Stimulated activated CD4-positive, alpha-beta T cell treated with anti-CD3 and anti-CD28 coated beads, Interleukin-1b, Interleukin-23, amount 100 ng/mL, for 1 hour (primary cell): Measurements from ENCODE around the gene TACC2.

Experiments
- DNase-seq, 2 donors: peaks; one replicate each; pipeline ENCODE4 v3.0.0-alpha.2; 2020; ENCODE audit warnings: low read depth in 2 of 2

The TACC2 gene

DNA sequence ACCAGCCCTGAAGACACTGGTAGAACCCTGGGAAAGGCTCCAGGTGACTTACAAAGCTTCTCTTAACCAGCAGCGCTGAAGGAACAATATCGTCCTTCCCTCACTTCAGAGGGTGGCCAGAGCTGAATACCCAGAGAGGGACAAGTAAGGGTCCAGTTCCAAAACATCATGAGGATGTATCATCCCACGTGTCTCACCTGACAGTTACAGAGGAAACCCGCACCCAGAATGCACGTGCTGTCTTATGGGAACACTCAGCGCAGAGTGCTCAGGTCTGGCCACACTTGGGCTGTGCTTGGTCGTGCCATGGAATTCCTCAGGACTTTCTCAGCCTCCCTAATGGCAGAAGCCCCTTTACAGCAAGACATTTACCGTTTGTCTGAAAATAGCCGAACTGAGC is 235.2 kb downstream of the TACC2 start:
- DNase-seq = no peak

DNA sequence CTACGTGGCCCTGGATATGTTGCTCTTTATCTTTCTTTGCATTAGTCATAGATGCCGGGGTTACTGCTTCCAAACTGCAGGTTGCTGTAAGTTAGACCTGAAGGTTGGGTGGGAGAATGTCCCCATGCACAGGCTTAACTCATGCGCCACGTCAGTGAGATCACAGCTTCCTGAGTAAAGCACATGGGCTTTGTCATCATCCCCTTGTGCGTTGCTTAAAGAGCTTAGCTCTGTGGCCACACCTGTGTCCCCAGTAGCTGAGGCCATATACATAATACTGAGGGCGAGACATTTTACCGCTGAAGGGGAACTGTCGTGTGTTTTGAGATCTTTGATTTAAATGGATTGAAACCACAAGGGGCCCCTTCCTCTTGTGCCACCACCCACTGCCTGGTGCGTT is 236.4 kb downstream of the TACC2 start:
- no peak for DNase-seq

DNA sequence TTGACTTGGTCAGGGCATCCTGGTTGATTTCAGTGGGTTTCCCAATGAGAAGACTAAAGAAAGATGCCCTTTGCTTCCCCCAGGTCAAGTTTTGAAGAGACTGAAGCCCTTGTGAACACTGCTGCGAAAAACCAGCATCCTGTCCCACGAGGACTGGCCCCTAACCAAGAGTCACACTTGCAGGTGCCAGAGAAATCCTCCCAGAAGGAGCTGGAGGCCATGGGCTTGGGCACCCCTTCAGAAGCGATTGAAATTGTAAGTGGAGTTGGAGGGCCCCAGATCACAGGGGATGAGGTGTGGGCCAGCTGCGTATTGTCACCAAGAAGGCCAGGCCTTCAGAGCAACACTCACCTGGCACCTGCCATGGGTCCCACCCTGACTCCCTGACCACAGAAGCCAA is 238.8 kb downstream of the TACC2 start:
- no peak for DNase-seq

DNA sequence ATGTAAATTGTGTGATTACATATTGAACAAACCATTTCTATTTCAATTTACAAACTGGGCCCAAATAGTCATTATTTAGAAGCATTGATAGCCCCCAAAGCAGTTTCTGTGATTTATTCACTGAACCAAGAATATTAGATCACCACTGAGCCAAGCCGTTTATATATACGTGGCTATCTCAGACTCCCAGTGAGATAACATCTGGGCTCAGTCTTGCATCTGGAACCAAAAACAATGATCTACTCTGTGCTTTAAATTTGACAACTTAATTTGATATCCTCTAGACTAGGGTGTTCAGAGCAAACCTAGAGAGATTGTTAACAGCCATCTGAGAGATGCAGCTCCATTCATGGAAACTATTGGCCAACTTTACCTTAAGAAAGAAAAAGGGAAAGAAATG is 240.7 kb downstream of the TACC2 start:
- no peak for DNase-seq

DNA sequence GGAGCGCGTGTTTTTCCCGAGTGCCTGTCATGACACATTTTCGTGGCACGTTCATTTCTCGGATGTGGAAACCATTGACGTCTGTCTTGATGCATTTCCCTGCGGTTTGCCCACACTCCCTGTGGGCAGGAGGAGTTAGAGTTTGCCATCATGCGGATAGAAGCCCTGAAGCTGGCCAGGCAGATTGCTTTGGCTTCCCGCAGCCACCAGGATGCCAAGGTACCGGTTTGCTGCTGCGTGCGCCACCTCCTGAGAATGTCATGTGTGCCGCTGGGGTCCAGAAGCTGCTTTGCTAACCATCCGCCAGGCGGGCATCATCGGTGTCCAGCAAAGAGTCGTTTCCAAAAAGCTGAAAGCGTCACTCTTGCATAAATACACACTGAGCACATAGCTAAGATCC is 241.3 kb downstream of the TACC2 start:
- DNase-seq = no peak

DNA sequence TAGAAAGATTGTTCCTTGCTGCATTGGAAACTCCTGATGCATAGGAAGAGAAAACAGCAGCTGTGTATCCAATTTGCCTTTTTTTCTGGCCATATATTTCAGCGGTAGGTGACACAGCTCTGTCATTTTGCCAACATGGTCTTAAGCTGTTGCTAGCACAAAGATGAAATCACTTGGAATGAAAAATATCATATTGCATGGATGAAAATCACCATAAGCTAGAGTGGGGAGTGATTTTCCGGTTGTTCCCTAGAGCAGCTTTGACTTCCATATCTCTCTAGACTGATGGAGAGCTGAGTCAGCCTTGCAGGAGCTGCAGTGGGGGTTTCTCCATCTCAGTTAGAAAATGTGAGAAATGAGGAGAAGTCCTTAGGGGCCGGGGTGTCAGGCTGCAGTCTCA is 243.8 kb downstream of the TACC2 start:
- no peak for DNase-seq

DNA sequence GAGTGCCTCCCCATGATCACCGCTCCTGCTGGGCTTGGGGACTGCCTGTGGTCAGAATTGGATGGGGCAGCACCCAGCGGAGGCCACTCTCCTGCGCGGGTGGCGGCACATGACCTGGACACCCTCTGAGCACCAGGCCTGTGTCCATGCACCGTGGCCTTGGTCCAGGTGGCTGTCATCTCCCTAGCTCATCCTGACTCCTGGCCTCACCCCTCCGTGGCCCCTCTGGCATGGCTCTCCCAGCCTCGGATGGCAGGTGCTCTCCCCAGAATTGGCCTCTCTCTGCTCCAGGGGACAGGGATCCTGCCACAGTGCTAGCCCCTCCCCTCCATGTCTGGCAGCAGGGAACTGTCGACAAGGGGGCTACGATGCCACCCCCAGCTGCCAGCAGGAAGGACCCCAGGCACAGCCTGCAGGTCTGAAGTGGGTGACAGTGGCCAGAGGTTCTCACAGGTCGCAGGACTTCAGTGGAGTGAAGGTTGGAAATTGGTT is 244.9 kb downstream of the TACC2 start:
- no peak for DNase-seq

DNA sequence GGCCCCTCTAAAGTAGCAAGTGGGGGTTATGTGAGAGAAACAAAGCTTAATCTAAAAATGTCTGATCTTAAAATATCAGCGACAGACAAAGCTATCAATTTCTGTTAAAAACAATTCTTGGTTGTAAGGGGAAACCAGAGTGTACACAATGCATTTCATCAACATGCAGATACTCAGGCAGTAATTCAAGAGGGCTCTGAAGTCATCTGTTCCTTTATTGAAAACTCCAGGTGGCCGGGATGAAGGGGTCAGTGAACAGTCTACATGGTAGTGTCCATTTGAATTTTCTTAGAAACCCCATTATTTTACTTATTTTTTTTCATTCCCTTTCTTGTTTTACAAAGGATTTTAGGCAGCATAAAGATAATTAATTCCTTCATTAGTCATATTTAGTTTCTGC is 245.5 kb downstream of the TACC2 start:
- DNase-seq = no peak

DNA sequence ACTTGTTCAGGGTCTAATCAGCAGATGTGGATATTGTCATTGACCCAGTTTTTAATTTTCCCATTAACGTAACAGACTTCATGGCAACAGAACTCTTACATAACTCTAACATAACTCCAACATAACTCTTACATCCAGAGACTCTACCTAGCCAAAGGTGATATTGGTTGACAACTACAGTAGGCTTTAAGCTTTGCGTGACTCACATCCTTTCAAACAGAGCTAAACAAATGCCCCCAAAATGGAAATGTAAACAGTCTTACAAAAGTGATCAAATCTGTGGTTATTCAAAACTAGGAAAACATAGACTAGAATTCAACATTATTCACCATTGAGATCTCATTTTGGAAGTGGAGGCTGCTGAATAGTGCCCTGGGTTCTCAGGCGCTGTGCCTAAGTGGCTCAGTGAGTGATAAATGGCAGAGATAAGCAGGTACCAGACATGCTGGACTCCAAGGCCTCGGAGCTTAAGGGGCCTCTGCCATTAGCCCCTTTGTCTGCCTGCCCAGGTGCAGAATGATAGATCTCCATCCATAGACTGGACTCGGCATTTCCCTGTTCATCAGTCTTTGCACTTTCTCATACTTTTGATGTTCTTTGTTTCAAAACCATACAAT is 247.8 kb downstream of the TACC2 start:
- no peak for DNase-seq

DNA sequence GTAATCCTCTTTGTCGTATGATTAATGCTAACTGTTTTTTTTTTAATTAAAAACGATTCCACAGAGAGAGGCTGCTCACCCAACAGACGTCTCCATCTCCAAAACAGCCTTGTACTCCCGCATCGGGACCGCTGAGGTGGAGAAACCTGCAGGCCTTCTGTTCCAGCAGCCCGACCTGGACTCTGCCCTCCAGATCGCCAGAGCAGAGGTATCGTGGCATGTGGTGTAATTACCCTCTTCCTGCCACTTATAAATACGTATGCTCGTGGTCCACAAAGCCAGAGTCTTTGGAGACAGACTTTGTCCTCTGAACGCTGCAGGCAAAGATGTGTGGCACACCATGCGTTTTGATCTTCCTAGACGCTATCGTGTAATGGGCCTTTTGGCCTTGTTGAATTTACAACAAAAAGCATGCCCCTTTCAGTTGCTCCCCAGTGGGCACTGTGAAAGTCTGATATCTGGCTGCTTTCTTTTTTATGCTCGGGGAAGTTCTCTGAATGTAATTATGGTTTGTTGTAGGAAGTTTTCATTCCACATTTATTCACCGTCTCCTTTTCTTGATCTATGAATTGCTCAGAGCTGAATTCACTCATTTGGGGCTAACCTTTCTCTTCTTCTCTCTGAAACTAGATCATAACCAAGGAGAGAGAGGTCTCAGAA is 248.5 kb downstream of the TACC2 start:
- no peak for DNase-seq

DNA sequence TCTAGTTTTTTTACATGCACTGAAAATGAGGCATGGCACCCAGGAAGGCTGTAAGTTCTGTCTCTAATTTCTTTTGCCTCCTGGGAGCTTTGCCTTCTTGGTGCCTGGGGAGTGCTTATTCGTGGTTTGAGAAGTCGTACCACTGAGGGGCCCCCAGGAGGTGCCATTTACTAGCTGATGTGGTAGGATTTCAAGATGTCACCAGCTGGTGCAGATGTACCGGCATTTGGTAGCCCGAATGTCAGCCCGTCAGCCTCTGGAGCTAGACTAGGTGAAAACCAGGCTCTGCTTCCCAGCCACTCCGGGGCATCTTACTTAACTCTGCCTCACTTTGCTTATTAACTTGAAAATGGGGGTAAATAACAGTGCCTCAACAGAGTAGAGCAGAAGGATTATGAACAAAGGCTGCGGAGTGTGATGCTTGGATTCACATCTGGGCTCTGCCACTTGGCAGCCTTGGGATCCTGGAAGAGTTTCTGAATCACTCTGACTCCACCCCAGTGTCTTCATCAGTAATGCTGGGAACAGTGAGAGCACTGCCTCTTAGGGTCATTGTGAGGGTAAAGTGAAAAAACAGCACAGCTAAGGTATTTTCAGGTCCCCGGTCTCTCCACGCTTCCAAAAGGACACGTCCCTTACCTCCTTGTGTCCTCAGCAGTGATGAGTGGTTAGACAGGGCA is 250.8 kb downstream of the TACC2 start:
- no peak for DNase-seq

DNA sequence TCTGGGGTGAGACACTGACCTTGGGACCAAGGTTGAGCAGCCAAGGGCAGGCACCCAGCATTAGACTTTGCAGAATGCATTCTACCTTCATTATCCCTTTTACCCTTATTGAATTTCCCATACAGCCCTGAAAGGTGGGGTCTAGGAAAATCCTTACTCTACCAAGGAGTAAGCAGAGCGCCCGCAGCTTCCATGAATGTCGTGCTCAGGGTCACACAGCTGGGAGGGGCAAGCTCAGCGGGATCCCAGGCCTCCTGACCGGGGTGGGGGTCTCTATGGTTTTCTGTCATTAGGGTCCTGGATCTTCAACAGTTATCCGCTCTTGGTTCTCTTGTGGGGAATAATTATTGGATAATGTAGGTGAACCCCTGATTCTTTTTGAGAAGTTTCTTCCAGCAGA is 251.4 kb downstream of the TACC2 start:
- DNase-seq = no peak

DNA sequence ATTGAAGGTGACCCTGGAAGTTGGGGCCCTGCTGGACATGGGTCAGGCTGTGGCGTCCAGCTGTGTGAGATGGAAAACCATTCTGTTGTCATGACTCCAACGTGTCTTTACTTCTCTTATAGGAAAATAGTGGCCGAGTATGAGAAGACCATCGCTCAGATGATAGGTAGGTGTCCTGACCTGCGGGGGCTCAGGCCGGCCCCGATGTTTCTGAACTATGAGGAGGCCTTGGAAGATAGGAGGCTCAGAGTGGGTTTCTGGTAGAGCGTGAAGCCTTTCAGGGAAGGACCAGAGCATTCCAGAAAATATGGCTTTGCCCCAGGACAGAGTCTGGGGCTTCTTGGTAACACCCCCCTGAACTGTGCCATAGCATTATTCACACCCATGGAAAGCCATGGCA is 252.9 kb downstream of the TACC2 start:
- DNase-seq = no peak

DNA sequence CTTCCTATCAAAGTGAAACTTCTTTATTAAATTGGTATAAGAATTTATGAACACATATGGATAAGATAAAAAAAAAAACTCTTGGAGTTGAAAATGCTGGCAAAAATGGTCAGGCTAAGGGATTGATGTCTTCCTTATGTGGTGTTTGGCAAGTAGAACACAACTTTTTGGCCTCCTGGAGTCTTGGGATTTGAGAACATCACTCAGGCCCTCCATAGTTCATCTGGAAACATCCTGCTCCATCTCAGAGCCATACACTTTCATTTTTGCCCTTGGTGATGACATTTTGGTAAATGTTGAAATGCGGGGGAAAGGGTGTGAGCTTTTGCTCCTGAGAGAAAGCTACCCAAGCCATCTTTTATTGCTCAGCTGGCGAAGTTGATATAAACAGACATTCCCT is 254.6 kb downstream of the TACC2 start:
- no peak for DNase-seq

DNA sequence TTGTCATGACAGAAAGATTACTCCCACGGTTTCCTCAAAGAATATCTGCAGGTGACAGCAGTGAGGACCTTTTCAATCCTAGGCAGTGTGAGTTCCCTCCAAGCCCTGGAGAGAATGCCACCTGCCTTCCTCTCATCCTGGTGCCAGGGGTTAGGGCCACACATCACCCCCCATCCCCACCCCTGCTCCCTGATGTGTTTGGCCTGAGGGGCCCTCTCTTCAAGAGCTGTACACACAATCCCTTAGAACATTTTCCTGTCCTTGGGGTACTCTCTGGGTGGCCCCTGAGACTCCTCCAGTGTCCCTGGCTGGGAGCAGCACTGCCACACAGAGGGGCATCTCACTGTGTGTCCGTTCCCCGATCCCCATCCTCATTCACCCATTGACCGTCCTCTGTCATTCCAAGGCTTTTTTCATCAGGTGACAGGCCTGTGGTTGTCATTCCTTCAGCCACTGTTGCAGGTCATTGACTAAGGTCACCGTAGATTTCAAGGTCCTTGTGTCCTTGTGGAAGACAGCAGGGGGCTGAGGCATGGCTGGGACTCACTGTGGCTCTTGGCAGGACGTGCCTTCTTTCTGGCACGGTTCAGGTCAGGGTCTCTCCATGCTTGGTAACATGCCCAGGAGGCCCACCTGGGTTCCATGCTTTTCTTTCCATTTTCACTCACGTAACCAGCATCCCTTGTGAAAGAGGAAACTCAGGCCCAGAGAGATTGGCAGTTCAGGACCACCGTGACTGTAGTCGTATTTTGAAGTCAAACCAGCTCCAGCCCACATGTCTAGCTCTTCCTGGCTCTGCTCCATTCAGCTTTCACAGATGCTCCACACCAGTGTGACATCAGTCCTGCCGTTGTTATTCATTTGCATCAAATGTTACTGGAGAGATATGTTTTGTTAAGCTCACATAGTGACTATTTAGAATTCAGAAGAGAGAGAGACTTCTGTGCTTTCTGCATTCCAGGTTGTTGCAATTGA is 255.3 kb downstream of the TACC2 start:
- no peak for DNase-seq

DNA sequence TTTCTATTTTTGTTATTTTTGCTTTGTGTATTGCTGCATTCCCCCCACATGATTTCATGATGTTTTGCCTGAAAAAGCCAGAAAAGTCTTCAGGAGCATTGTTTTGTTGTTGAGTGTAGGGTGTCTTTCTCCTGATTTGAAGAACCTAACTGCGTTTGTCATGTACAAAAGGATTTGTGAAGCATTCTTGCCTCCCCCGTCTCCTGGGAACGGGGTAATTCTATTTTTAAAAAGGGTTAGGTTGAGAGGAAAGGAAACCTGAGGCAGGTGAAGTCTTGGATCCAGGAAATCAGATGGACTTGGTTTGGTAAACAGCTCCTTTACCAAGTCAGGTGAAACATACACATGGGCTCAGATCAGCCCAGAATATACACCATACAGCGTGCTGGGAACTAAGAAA is 256.2 kb downstream of the TACC2 start:
- no peak for DNase-seq

DNA sequence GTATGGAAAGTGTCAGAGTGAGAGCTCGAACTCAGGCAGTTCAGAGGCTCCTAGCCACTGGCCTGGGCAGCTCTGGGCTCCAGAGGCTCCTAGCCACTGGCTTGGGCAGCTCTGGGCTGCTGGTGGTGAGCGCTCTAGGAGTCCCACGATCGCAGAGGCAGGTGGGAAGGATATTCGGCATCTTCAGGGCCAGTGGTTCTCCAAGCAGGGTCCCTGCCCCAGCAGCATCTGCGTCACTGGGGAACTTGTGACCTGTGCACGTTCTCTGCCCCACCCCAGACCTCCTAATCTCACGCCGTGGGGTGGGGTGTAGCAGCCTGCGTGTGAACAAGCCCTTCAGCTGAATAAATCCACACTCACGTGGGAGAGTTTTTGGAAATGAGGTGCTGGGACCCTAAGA is 256.9 kb downstream of the TACC2 start:
- no peak for DNase-seq

DNA sequence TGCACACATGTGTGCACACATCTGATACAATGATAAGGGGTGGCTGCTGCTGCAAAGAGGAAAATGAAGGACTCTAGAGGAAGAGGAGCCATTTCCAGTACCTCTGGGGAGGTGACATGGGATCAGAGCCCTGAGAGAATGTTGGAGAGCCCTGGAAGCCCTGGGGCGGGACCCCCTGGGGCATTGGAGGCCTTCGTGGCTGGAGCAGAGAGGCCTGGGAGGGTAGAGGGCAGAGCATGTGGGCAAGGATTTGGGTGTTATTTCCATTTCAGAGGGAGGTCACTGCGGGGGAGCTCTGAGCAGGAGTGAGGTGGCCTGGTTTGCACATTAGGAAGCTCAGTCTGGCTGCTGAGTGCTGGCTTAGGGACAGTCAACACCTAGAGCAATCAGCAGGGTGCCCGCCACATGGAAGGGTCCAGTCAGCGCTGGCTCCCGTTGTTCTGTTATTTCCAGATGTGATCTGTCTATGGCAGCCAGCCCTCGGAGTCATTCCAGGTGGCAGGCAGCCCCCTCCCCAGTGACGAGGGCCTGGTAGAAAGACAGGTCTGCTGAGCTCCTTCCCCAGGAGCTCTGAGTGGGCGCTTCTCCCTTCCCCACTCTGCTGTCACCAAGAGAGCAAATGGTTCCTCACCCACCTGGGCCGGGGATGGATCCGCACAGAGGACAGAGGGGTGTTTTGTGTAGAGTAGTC is 258.0 kb downstream of the TACC2 start:
- DNase-seq = no peak

DNA sequence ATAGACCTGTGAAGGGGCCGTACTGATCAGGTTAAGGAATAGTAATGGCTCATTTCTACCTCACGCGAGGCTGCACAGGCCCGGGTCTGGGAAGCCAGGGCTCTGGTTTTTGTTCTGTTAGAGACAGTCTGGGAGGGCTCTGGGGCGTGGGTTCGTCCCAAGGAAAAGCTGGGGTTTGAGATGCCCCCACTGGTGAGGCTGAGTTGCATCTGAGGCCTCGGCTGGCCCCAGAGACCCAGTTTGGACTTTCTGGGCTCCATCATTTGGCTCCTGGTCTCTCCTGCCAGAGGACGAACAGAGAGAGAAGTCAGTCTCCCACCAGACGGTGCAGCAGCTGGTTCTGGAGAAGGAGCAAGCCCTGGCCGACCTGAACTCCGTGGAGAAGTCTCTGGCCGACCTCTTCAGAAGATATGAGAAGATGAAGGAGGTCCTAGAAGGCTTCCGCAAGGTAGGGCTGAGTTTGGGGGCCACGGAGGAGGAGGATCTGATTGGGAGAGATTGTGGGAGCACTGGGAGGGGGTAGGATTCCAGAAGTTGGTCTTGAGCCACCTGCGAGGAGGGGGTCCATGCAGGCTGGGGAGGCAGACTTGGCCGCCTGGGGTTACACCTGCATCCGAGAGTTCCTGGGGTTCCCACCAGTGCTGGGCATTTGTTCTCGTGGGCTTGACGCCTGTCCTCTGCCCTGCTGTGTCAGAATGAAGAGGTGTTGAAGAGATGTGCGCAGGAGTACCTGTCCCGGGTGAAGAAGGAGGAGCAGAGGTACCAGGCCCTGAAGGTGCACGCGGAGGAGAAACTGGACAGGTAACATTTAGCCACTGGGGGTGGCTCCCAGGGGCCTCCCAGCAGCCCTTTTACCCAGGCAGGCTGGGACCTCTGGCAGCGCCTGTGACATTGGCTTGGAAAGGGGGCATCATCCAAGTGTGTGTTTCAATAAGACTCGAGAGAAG is 259.7 kb downstream of the TACC2 start:
- DNase-seq = no peak

DNA sequence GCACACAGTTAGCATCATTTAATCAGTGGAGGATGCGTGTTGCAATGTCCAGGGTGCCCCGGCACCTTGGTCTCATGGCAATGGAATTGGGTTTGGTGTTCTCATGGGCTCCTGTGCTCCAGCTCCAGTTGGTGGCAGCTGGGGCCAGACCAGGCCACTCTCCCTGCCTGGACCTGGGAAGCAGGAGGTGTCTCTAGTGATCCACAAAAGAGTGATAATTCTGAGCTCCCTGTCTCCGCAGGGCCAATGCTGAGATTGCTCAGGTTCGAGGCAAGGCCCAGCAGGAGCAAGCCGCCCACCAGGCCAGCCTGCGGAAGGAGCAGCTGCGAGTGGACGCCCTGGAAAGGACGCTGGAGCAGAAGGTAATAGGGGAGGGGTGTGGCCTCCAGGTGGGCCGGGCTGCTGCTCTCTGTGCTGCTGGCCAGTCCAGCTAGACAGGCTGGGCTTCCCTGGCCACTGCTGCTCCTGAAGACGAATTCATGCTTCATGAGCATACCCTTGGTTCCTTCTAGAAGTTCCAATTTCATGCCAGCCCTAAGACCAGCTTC is 260.4 kb downstream of the TACC2 start:
- DNase-seq = no peak
